DOHH2 (cell line): Measurements from ENCODE around the gene TBC1D4.
"Not testable (repeated sequence)": the region's sequence is repeated elsewhere in the genome, so short reads cannot be mapped to it uniquely, and the experiment has no call there.

Experiments used
- H3F3A ChIP-seq: fragments of 200-600 bp; sonication (generic), shearing (Covaris generic); 2 replicates; pipeline ENCODE4 v1.6.0; 2016; ENCODE audit warnings: antibody characterized with exemption, mild to moderate bottlenecking; ENCODE audit not compliant: control insufficient read depth, insufficient read depth
- H3K27ac ChIP-seq: fragments of 200-600 bp; sonication (generic); 2 replicates; pipeline ENCODE4 v1.5.1; 2014; ENCODE audit warnings: low read depth, mild to moderate bottlenecking, low read length, moderate library complexity
- H3K27me3 ChIP-seq: fragments of 200-600 bp; sonication (generic); 2 replicates; pipeline ENCODE4 v1.6.1; 2014; ENCODE audit warnings: mild to moderate bottlenecking, low read length, mixed read lengths; ENCODE audit not compliant: control insufficient read depth
- H3K36me3 ChIP-seq: fragments of 200-600 bp; sonication (generic); 2 replicates; pipeline ENCODE4 v1.6.1; 2014; ENCODE audit warnings: mild to moderate bottlenecking, low read length, moderate library complexity, mixed read lengths; ENCODE audit not compliant: control insufficient read depth
- H3K4me1 ChIP-seq: fragments of 200-600 bp; sonication (generic); 2 replicates; pipeline ENCODE4 v1.6.1; 2014; ENCODE audit warnings: mild to moderate bottlenecking, low read length, mixed read lengths; ENCODE audit not compliant: control insufficient read depth
- H3K4me2 ChIP-seq: fragments of 200-600 bp; sonication (generic); 2 replicates; pipeline ENCODE4 v1.6.0; 2014; ENCODE audit warnings: mild to moderate bottlenecking, low read length, moderate library complexity
- H3K4me3 ChIP-seq: fragments of 200-600 bp; sonication (generic); 2 replicates; pipeline ENCODE4 v1.5.1; 2014; ENCODE audit warnings: mild to moderate bottlenecking, low read length, mixed read lengths
- H3K79me2 ChIP-seq: fragments of 200-600 bp; sonication (generic); 2 replicates; pipeline ENCODE4 v1.6.1; 2014; ENCODE audit warnings: mild to moderate bottlenecking, low read length, mixed read lengths; ENCODE audit not compliant: control insufficient read depth
- H3K9me2 ChIP-seq: fragments of 200-600 bp; sonication (generic); replicated peaks from 2 replicates; pipeline ENCODE4 v1.6.1; 2014; ENCODE audit warnings: mild to moderate bottlenecking, low read length, mixed read lengths; ENCODE audit not compliant: control insufficient read depth
- H3K9me3 ChIP-seq: fragments of 200-600 bp; sonication (generic); 2 replicates; pipeline ENCODE4 v1.6.1; 2014; ENCODE audit warnings: antibody characterized with exemption, low read length, mixed read lengths; ENCODE audit not compliant: control insufficient read depth, insufficient read depth
- H4K20me1 ChIP-seq: fragments of 200-600 bp; sonication (generic); 2 replicates; pipeline ENCODE4 v1.6.0; 2014; ENCODE audit warnings: low read depth, mild to moderate bottlenecking, antibody characterized with exemption, low read length, moderate library complexity; ENCODE audit not compliant: control insufficient read depth, insufficient read depth
- CTCF ChIP-seq: fragments of 200-600 bp; sonication (generic); IDR thresholded peaks from one replicate; pipeline ENCODE4 v1.5.1; 2014; ENCODE audit warnings: antibody characterized with exemption, mild to moderate bottlenecking, low read depth, low read length; ENCODE audit not compliant: poor library complexity, severe bottlenecking
- EZH2phosphoT487 ChIP-seq: fragments of 200-600 bp; sonication (generic); IDR thresholded peaks from 2 replicates; pipeline ENCODE4 v1.6.1; 2017; ENCODE audit warnings: borderline replicate concordance, mild to moderate bottlenecking, antibody characterized with exemption, low read length, moderate library complexity, mixed read lengths

TBC1D4 gene

GRCh38 chr13:75255147-75255546, 226.8 kb downstream of the TBC1D4 start:
- H4K20me1 ChIP-seq = no peaks in the 10 kb centered on the region
- H3K4me3 ChIP-seq = no peak overlapping the region
- H3K9me2 ChIP-seq = no peaks in the 10 kb centered on the region
- no peaks in the 10 kb centered on the region for H3K9me3 ChIP-seq
- no peaks in the 10 kb centered on the region for H3K79me2 ChIP-seq
- no peak for TF ChIP-seq EZH2phosphoT487
- no peak for TF ChIP-seq CTCF
- H3K4me1 ChIP-seq = no peaks in the 10 kb centered on the region
- peaks cover 35% of the 10 kb centered on the region for H3K27me3 ChIP-seq
- H3K36me3 ChIP-seq = no peaks in the 10 kb centered on the region
- H3K27ac ChIP-seq = no peak overlapping the region
- H3F3A ChIP-seq = no peaks in the 10 kb centered on the region
- no peak overlapping the region for H3K4me2 ChIP-seq

GRCh38 chr13:75251188-75251587, 230.8 kb downstream of the TBC1D4 start:
- Histone ChIP-seq H3K9me3 (no peaks in the 10 kb centered on the region), H3F3A (no peaks in the 10 kb centered on the region), H3K4me2 (no peak overlapping the region), H3K4me3 (no peak overlapping the region), H3K27ac (no peak overlapping the region), H3K9me2 (no peaks in the 10 kb centered on the region), H3K4me1 (no peaks in the 10 kb centered on the region), H4K20me1 (no peaks in the 10 kb centered on the region), H3K79me2 (no peaks in the 10 kb centered on the region), H3K36me3 (no peaks in the 10 kb centered on the region), H3K27me3 (peaks cover 29% of the 10 kb centered on the region)
- TF ChIP-seq CTCF (no peak), EZH2phosphoT487 (no peak)

GRCh38 chr13:75250526-75251178, 231.3 kb downstream of the TBC1D4 start:
- Histone ChIP-seq H3F3A (no peaks in the 10 kb centered on the region), H3K9me3 (no peaks in the 10 kb centered on the region), H3K27ac (no peak overlapping the region), H3K4me3 (no peak overlapping the region), H4K20me1 (no peaks in the 10 kb centered on the region), H3K4me2 (no peak overlapping the region), H3K9me2 (no peaks in the 10 kb centered on the region), H3K79me2 (no peaks in the 10 kb centered on the region), H3K36me3 (no peaks in the 10 kb centered on the region), H3K4me1 (no peaks in the 10 kb centered on the region), H3K27me3 (peaks cover 24% of the 10 kb centered on the region)
- TF ChIP-seq CTCF (no peak), EZH2phosphoT487 (no peak)

- H3K4me3 ChIP-seq, H3K79me2 ChIP-seq, H3K27me3 ChIP-seq, H3K9me2 ChIP-seq, H3K9me3 ChIP-seq, H3F3A ChIP-seq, H3K4me1 ChIP-seq, H3K4me2 ChIP-seq, H3K27ac ChIP-seq, H4K20me1 ChIP-seq, H3K36me3 ChIP-seq: not testable (repeated sequence)
These were observed 236.4 kb downstream of the TBC1D4 start for GRCh38 chr13:75245578-75245977.

- not testable (repeated sequence) for H3K79me2 ChIP-seq, H3K4me2 ChIP-seq, H3K27ac ChIP-seq, H3K27me3 ChIP-seq, H3K4me3 ChIP-seq, H3K4me1 ChIP-seq, H3K9me2 ChIP-seq, H3F3A ChIP-seq, H4K20me1 ChIP-seq, H3K36me3 ChIP-seq, H3K9me3 ChIP-seq
These were observed 241.7 kb downstream of the TBC1D4 start for GRCh38 chr13:75240240-75240639.
